Measurements from ENCODE around the gene IL17RE. TPM values are rescaled to one million over a fixed set of nuclear protein-coding genes. Genes with fewer than 3 reads are reported as not detected.

Gene IL17RE
- total RNA-seq, 4 donors from 2014 or later = 0.99 to 1.7 (median 1.2) TPM

GRCh38 chr3:9861201-9861600, 41.4 kb upstream of the IL17RE start:
- peaks cover 19 to 45% (median 41%) of the 10 kb centered on the region in 4 donors for H3K4me1 ChIP-seq
- intact Hi-C loops (cut with DNase I) = no loop called here
- no peaks in the 10 kb centered on the region for H3K36me3 ChIP-seq
- no peak for TF ChIP-seq EP300 (IDR thresholded peaks at IDR 0.05)
- no peak for TF ChIP-seq POLR2A (IDR thresholded peaks at IDR 0.05; ENCODE audit: low read depth)
- no peak for TF ChIP-seq POLR2AphosphoS5 (IDR thresholded peaks at IDR 0.05)
- TF ChIP-seq CTCF (IDR thresholded peaks at IDR 0.05) = no peak
- no peaks in the 10 kb centered on the region for H3K9me3 ChIP-seq
- no peak for DNase-seq (ENCODE audit: extremely low spot score)
- H3K27me3 ChIP-seq = no peaks in the 10 kb centered on the region
- peak overlapping the region in 1 of 4 donors; percentile 87 for H3K27ac ChIP-seq (replicated peaks in 1 of 4)
- 94% methylated on average over 4 of the region's 4 CpGs for WGBS
- no peak overlapping the region for H3K4me3 ChIP-seq

DNA sequence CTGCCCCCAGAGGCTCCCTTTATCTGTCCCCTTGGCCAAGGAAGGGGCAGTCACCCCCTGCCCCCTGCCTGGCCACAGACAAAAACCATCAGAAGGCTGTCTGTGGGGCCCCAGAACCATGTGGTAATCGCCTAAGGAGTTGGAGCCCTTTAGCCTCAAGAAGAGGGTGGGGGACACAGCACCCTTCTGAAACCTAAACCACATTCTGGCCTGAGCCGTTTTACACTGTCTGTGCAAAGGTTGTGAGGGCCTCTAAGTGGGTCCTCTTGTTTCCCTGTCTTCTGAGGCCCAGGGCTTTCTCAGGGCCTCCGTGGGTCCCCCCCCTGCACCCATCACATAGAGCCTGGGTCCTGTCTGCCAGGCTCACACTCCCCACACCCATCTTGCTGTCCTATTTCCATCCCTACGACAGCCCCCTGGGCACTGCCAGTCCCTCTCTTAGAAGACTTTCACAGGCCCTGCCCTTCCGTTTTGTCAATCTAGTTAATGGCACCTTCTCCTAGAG, 41.0 kb upstream of the IL17RE start:
- no peak overlapping the region for H3K4me3 ChIP-seq
- intact Hi-C loops (cut with DNase I) = loop anchor here (2.0 kb wide), 1 partner anchor 53 kb away; no protein-coding TSS in a partner anchor
- peaks cover 19 to 50% (median 46%) of the 10 kb centered on the region in 4 donors for H3K4me1 ChIP-seq
- H3K9me3 ChIP-seq = no peaks in the 10 kb centered on the region
- H3K36me3 ChIP-seq = no peaks in the 10 kb centered on the region
- WGBS = 94% methylated on average over 5 of the region's 5 CpGs
- H3K27ac ChIP-seq (replicated peaks in 1 of 4) = peak overlapping the region in 3 of 4 donors; percentile 85 to 87 (median 86)
- no peaks in the 10 kb centered on the region for H3K27me3 ChIP-seq
- TF ChIP-seq POLR2A (IDR thresholded peaks at IDR 0.05; ENCODE audit: low read depth) (no peak), CTCF (IDR thresholded peaks at IDR 0.05) (no peak), EP300 (IDR thresholded peaks at IDR 0.05) (no peak), POLR2AphosphoS5 (IDR thresholded peaks at IDR 0.05) (no peak)
- no peak for DNase-seq (ENCODE audit: extremely low spot score)

DNA sequence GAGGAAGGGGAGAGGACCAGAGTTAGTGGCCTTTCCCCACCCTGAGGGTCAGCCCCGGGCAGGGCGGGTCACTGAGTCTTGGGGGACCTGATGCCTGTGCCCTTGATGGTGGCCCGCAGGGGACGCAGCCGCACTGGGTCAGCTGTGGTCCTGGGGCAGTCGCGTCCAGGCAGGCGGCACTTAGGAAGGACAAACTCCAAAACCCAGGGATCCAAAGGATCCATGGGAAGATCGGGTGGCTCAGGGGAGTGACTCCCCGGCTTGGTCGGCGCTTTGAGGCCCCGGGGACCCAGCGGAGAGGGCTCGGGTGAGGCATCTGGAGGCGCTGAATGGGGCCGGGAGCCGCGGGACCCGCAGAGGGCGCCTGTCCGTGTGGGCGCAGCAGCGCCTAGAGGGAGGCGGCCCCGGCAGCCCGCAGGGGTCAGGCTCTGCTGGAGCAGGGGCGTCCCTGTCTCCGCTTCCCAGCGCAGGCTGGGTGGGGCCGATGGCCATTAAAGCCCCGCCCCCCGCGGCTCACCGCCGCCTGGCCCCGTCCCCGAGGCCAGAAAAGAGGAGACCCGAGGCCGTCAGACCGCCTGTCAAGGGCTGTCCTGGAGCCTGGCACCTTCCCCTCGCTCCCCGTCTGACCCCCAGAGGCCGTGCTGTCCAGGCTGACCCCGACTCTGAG, 40.1 kb upstream of the IL17RE start:
- TF ChIP-seq POLR2AphosphoS5 (IDR thresholded peaks at IDR 0.05) (peak; percentile 52 to 58), CTCF (IDR thresholded peaks at IDR 0.05) (peak; percentile 46 to 62 (median 53)), POLR2A (IDR thresholded peaks at IDR 0.05; ENCODE audit: low read depth) (no peak)
- Histone ChIP-seq H3K4me1 (peaks cover 19 to 56% (median 51%) of the 10 kb centered on the region in 4 donors), H3K9me3 (no peaks in the 10 kb centered on the region), H3K27ac (replicated peaks in 1 of 4) (peak overlapping the region; percentile 80 to 87 (median 86)), H3K4me3 (peak overlapping the region; percentile 41 to 54 (median 46)), H3K36me3 (no peaks in the 10 kb centered on the region), H3K27me3 (no peaks in the 10 kb centered on the region)
- WGBS = 24% methylated on average over 12 of the region's 45 CpGs
- DNase-seq (ENCODE audit: extremely low spot score) = no peak
- intact Hi-C loops (cut with DNase I) = loop anchor here (2.0 kb wide), 1 partner anchor 52 kb away; no protein-coding TSS in a partner anchor

- DNase-seq (ENCODE audit: extremely low spot score) = no peak
- H3K27ac ChIP-seq (replicated peaks in 1 of 4) = peak overlapping the region; percentile 80 to 87 (median 86)
- TF ChIP-seq POLR2AphosphoS5 (IDR thresholded peaks at IDR 0.05) = no peak
- TF ChIP-seq POLR2A (IDR thresholded peaks at IDR 0.05; ENCODE audit: low read depth) = no peak
- TF ChIP-seq CTCF (IDR thresholded peaks at IDR 0.05) = no peak
- no peak for TF ChIP-seq EP300 (IDR thresholded peaks at IDR 0.05)
- intact Hi-C loops (cut with DNase I) = loop anchor here (2.0 kb wide), 1 partner anchor 52 kb away; no protein-coding TSS in a partner anchor
- H3K4me1 ChIP-seq = peaks cover 19 to 56% (median 51%) of the 10 kb centered on the region in 4 donors
- no peaks in the 10 kb centered on the region for H3K36me3 ChIP-seq
- no peaks in the 10 kb centered on the region for H3K9me3 ChIP-seq
- peak overlapping the region; percentile 41 to 54 (median 46) for H3K4me3 ChIP-seq
- WGBS = 80% methylated on average over 8 of the region's 22 CpGs
- no peaks in the 10 kb centered on the region for H3K27me3 ChIP-seq
Measured at GRCh38 chr3:9863058-9863772, 39.4 kb upstream of the IL17RE start.

Measured in esophagus muscularis mucosa (tissue), 4 donors.